Measurements from ENCODE around the gene TAF5.

The TAF5 gene

DNA sequence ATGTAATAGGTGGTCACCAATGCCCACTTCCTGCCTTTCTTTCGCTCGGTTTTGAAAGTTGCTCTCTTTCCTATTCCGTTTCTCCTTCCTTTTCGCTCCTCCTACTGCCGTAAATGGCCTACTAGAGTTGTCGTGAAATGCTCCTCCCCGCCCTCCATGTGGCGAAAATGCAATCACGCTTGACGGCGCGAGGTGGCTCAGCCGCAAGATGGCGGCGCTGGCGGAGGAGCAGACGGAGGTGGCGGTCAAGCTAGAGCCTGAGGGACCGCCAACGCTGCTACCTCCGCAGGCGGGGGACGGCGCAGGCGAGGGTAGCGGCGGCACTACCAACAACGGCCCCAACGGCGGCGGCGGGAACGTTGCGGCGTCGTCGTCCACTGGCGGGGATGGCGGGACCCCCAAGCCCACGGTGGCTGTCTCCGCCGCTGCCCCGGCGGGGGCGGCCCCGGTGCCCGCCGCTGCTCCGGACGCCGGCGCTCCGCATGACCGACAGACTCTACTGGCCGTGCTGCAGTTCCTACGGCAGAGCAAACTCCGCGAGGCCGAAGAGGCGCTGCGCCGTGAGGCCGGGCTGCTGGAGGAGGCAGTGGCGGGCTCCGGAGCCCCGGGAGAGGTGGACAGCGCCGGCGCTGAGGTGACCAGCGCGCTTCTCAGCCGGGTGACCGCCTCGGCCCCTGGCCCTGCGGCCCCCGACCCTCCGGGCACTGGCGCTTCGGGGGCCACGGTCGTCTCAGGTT, at the start of gene TAF5:
Gene TAF5 (plus strand): TSS at position 195 of the 737 bp plus-strand sequence. CDS start 14 bp downstream, at position 209.
- ChIA-PET POLR2A (interaction anchor here (0.6 to 2.2 kb wide), 5 partner anchors 9 to 181 kb away, joined by 3 to 8 read pairs (median 4); partner anchors contain the start of genes ATP5MK and PDCD11), CTCF (interaction anchor here (1.5 to 1.6 kb wide), 2 partner anchors 11 to 18 kb away, joined by 4 to 5 read pairs; no protein-coding TSS in a partner anchor)
- peak; percentile 71 for DNase-seq (ENCODE audit: low read depth, low spot score)
- TF ChIP-seq, protein P1, sequence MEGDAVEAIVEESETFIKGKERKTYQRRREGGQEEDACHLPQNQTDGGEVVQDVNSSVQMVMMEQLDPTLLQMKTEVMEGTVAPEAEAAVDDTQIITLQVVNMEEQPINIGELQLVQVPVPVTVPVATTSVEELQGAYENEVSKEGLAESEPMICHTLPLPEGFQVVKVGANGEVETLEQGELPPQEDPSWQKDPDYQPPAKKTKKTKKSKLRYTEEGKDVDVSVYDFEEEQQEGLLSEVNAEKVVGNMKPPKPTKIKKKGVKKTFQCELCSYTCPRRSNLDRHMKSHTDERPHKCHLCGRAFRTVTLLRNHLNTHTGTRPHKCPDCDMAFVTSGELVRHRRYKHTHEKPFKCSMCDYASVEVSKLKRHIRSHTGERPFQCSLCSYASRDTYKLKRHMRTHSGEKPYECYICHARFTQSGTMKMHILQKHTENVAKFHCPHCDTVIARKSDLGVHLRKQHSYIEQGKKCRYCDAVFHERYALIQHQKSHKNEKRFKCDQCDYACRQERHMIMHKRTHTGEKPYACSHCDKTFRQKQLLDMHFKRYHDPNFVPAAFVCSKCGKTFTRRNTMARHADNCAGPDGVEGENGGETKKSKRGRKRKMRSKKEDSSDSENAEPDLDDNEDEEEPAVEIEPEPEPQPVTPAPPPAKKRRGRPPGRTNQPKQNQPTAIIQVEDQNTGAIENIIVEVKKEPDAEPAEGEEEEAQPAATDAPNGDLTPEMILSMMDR (IDR thresholded peaks at IDR 0.05; ENCODE audit: insufficient read depth, low read length, missing control alignments): no peak
- H3K4me3 ChIP-seq (ENCODE audit: low read depth, low read length): peak within 1 kb of the TSS; percentile 86

DNA sequence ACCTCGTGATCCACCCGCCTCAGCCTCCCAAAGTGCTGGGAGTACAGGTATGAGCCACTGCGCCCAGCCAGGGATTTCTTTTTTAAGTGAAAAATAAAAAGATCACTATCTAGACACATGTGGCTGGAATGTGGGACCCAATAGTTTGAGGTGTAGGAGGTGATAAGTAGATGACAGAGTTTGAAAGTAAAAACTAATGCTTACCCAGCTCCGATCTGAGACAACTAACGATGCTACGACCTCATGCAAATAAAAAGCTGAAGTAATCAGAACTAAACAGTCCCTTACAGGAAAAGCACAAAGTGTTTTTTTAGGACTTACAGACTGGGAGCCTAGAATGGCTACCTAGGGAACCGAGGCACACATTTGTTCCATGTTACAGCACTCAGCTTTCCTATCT, 39.9 kb upstream of the TAF5 start:
- POLR2A ChIA-PET: no interaction called here

DNA sequence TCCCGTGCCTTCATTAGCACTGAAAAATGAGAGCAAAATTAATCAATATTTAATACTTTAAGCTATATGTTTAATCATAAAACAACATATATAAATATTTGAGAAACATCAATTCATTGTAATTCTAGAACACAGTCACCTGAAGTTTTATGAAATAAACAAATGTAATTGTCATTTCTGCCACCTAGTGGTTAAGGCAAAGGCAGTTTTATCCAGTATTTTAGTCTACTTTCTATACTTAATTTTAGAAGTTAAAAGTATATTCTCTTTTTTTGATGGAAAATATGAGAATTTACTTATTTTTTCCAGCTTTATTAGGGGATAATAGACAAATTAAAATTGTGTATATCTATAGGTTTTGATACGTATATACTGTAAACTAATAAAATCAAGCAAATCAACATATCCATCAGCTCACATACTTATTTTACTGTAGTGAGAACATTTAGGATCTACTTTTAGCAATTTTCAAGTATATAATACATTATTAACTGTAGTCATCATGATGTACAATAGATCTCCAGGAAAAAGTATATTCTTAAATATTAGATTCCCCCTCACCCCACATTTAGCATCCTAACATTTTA, 33.7 kb upstream of the TAF5 start:
- POLR2A ChIA-PET: no interaction called here
- H3K4me3 ChIP-seq (ENCODE audit: low read depth, low read length): no peak overlapping the region
- DNase-seq (ENCODE audit: low read depth, low spot score): no peak
- TF ChIP-seq, protein P1 (IDR thresholded peaks at IDR 0.05; ENCODE audit: insufficient read depth, low read length, missing control alignments): peak; percentile 20
- CTCF ChIA-PET: interaction anchor here (0.7 to 3.8 kb wide), 41 partner anchors 8 to 503 kb away, joined by 3 to 24 read pairs (median 4); partner anchors contain the start of genes CNNM2 and CYP17A1

More for the DNA sequence above, 39.9 kb upstream of the TAF5 start:
- TF ChIP-seq, protein P1 (IDR thresholded peaks at IDR 0.05; ENCODE audit: insufficient read depth, low read length, missing control alignments): no peak
- DNase-seq (ENCODE audit: low read depth, low spot score): no peak
- CTCF ChIA-PET: no interaction called here
- no peak overlapping the region for H3K4me3 ChIP-seq (ENCODE audit: low read depth, low read length)

DNA sequence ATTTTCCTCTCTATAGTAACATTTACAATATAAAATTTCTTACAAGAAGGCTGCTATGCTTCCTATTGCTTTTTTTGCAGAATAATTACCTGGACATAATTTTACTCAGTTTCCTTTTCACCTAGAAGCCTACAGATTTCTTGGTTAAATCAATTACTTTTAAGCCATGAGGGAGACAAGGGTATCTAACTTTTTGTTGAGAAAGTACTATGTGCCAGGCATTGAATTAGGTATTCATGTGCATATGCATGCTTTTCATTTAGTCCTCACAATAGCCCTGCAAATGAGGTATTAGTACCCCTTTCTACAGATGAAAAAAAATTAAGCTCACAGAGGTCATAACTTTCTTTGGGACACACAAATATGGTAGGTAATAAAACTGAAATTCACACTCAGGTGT, 33.2 kb upstream of the TAF5 start:
- no peak for DNase-seq (ENCODE audit: low read depth, low spot score)
- ChIA-PET POLR2A (no interaction called here), CTCF (interaction anchor here (0.6 to 3.8 kb wide), 27 partner anchors 10 to 503 kb away, joined by 3 to 24 read pairs (median 5); partner anchors contain the start of genes CNNM2 and CYP17A1)
- TF ChIP-seq, protein P1 (IDR thresholded peaks at IDR 0.05; ENCODE audit: insufficient read depth, low read length, missing control alignments): no peak
- H3K4me3 ChIP-seq (ENCODE audit: low read depth, low read length): no peak overlapping the region

DNA sequence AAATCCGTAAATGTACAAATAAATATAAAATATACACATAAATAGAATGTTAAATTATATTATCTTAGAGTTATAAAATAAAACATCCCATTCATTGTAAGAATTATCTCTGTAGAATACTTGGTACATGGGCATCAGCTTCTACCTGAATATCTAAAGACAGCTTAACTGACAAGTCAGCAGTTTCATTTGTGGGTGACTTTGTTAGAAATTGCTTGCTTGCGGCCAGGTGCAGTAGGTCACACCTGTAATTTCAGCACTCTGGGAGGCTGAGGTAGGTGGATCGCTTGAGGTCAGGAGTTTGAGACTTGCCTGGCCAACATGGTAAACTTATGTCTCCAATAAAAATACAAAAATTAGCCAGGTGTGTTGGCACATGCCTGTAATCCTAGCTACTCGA, 31.4 kb upstream of the TAF5 start:
- H3K4me3 ChIP-seq (ENCODE audit: low read depth, low read length): no peak overlapping the region
- no peak for DNase-seq (ENCODE audit: low read depth, low spot score)
- CTCF ChIA-PET: interaction anchor here (0.6 to 3.8 kb wide), 3 partner anchors 19 to 116 kb away, joined by 3 to 23 read pairs (median 3); partner anchors contain the start of gene CALHM2
- TF ChIP-seq, protein P1 (IDR thresholded peaks at IDR 0.05; ENCODE audit: insufficient read depth, low read length, missing control alignments): no peak
- POLR2A ChIA-PET: no interaction called here

DNA sequence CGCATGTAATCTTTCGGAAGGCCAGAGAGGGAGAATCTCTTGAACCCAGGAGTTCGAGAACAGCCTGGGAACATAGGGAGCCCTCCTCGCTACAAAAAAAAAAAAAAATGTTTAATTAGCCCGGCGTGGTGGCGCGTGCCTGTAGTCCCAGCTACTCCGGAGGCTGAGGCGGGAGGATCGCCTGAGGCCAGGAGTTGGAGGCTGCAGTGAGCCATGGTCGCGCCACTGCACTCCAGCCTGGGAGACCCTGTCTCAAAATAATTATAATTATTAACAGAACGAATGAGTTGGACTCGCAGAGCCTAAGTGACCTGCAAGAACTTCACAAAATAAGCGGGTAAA, 17.6 kb upstream of the TAF5 start:
- ChIA-PET CTCF (interaction anchor here (0.9 to 1.9 kb wide), 6 partner anchors 16 to 135 kb away, joined by 3 to 6 read pairs (median 4); partner anchors contain the start of gene TAF5), POLR2A (interaction anchor here (0.8 kb wide), 2 partner anchors 17 to 19 kb away, joined by 3 to 4 read pairs; partner anchors contain the start of gene TAF5)
- TF ChIP-seq, protein P1 (IDR thresholded peaks at IDR 0.05; ENCODE audit: insufficient read depth, low read length, missing control alignments): no peak
- DNase-seq (ENCODE audit: low read depth, low spot score): no peak
- H3K4me3 ChIP-seq (ENCODE audit: low read depth, low read length): peak overlapping the region; percentile 73

Data from AG04449 (cell line).